Activated T-helper 1 cell treated with anti-CD3 and anti-CD28 coated beads, Interleukin-2, amount 50 U/mL, for 16 hours (primary cell): ENCODE data around the gene PLCL2.

Source experiments
- DNase-seq, 2 donors: peaks; one replicate each; pipeline ENCODE4 v3.0.0-alpha.2; 2020; ENCODE audit warnings: low read depth in 1 of 2, low spot score in 1 of 2

PLCL2 gene

DNA sequence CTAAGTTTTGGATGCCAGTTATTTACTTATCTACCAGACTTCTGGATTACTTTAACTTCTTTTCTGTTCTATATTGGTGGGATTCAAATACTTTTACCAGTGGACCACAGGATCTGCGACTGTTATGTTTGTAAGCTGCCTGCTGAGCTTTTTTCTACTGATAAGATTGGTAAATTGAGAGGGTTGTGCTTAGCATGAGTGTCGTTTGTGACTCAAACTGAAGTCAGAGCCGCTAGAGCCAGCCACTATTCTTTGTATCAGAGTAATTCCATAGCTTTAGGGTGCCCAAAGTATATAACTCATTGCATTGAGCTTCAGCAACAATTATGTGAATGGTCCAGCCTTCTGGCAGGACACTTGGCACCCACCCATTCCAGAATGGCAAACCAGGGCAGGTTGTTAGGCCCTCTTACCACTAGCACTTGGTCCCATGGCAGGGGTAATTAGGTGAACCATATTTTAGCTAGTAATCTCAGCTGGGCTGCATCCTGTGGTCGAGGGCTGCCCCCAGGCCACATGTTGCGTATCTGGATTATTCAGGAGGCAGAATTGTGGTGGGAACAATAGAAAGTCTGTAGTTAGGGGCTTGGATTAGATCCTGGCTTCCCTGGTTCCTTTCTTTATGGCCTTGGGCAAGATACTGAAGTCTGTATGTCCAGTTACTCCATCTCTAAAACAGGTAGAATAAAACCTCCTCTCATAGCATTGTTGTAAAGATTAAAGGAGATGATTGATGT is 6.0 kb downstream of the PLCL2 start:
- no peak for DNase-seq

GRCh38 chr3:16893618-16894200 is 9.0 kb downstream of the PLCL2 start:
- no peak for DNase-seq

- no peak for DNase-seq
Measured at GRCh38 chr3:16896094-16896627, 11.4 kb downstream of the PLCL2 start.

DNA sequence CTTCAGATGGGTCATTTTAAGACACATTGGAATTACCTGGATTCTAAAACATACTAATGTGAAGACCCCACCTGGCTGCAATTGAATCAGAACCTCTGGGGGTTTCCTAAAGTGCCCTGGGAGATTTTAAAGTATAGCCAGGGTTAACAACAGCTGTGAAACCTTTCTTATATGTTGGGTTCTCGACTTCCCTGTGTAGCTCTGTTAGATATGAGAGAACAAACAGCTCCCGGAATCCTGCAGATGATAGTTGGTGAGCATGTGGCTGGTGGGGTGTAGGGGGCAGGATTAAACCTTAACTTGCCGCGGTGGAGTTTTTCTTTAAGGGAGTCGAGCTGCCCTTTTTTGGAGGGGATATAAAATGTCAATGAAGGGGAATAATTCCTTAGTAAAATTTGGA is 12.1 kb downstream of the PLCL2 start:
- DNase-seq, result no peak

GRCh38 chr3:16897254-16897926 is 12.6 kb downstream of the PLCL2 start:
- DNase-seq, result no peak

- no peak for DNase-seq
Measured at GRCh38 chr3:16898595-16899395, 14.0 kb downstream of the PLCL2 start.

GRCh38 chr3:16899919-16900318 is 15.2 kb downstream of the PLCL2 start:
- DNase-seq, result no peak

DNA sequence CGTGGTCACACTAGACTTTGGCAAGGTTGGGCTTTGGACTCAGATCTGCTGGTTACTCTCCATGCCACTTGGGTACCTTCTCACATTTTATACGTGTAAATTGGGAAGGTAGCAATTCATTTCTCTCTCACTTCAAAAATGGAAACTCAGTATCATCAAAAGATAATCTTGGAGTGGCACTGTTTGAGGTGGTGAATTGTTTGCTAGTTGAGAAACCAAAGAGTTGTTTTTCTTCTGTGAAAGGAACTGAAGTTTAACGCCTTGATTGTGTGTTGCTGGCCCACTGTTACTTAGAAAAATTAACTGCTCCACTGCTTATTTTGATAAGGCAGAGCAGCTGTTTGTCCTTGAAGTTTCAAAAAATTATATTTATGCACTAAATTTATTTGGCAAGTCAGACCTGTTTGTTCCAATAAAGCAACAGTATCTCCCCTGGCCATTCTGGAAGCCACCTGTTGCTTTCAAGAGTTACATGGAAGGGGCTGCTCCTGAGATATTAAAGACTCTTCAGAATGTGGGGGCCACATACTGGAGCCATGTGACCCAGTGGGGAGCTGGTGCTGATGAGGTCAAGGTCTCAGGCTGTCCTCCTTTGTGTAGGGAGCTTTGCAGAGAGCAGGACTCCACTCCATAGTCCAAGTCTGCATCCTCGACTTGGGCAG is 16.2 kb downstream of the PLCL2 start:
- DNase-seq, result no peak

DNA sequence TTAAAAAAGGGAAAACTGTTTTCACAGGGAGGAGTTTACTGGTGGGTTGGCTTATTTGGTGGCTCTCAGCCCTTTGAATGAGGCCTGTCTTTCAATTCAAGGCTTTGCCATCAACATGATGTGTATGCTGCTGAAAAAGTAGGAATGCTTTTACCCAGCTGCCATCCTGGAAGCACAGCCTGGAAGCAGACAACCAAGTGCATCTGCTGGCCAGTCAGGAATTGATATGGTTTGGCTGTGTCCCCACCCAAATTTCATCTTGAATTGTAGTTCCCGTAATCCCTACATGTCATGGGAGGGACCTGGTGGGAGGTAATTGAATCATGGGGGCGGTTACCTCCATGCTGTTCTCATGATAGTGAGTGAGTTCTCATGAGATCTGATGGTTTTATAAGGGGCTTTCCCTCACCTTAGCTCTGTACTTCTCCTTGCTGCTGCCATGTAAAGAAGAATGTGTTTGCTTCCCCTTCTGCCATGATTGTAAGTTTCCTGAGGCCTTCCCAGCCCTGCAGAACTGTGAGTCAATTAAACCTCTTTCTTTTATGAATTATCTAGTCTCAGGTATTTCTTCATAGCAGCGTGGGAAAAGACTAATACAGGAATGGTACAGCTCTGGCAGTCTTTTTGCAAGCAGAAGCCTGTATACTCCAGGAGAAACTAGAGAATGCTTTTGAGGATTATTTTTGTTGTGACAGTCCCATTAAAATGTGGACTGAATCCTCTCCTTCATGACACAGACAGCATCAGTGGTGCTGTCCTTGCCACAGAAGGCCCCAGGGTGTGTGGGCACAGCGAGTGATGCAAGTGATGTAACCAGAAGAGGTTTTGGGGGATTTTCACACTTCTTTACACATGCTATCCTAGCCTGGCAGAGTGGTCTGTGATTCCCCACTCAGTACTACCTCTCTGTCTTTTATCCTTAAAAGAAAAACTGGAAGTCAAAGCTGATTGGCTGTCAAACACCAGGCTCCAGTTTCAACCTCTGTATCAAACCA is 20.0 kb downstream of the PLCL2 start:
- no peak for DNase-seq

DNA sequence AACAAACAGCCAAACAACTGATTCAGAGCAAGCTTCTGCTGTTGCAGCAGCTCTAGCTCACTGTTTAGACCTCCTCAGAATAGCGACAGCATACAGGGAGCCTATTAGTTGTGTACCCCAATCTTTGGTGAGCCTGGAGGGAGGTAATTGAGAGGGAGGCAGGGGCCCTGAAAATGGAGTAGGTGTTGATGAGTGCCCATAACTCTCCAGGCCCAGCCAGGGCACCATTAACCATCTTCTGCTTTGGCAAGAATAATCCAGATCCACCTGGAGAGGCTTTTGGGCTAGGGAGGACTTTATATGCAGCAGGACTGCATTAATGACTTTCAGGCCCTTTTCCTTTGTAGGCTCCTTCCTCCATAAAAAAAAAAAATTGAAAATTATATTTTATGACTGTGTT is 20.9 kb downstream of the PLCL2 start:
- no peak for DNase-seq

- no peak for DNase-seq
Measured at GRCh38 chr3:16906682-16907081, 21.9 kb downstream of the PLCL2 start.

- no peak for DNase-seq
Measured at GRCh38 chr3:16907243-16907642, 22.5 kb downstream of the PLCL2 start.

GRCh38 chr3:16908016-16908807 is 23.5 kb downstream of the PLCL2 start:
- DNase-seq, result no peak

- DNase-seq, result no peak
Measured at GRCh38 chr3:16908896-16909295, 24.1 kb downstream of the PLCL2 start.

GRCh38 chr3:16909802-16910201 is 25.0 kb downstream of the PLCL2 start:
- no peak for DNase-seq

DNA sequence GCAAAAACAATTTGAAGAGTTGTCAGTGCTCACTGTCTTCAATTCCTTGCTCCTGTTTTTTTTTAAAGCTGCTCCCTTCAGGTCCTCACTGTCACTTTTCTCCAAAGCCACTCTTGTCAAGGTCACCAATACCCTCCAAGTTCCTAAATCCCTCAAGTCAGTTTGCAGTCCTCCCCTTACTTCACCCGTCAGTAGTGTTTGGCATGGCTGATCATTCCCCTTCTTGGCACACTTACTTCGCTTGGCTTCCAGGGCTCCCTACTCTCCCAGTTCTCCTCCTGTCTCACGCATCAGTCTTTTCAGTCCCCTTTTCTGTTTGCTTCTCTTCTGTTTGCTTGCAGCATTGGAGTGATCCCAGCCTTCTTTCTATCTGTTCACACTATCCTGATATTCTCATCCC is 25.5 kb downstream of the PLCL2 start:
- no peak for DNase-seq

GRCh38 chr3:16911916-16912315 is 27.2 kb downstream of the PLCL2 start:
- DNase-seq, result no peak

- no peak for DNase-seq
Measured at GRCh38 chr3:16912400-16913263, 27.9 kb downstream of the PLCL2 start.
